Endothelial cell of umbilical vein (primary cell): Measurements from ENCODE around the gene DNAJB12. TPM values are rescaled to one million over a fixed set of nuclear protein-coding genes. Genes with fewer than 3 reads are reported as not detected.

Experiments
- BruUV-seq: library from RNA; stranded (reverse); fragments of 400-500 nt; replicated peaks from 2 replicates; lab custom pipeline; 2021; lab: Mats Ljungman, UMichigan
- CTCF ChIA-PET: fragments of 300-600, 350-600 bp; sonication (Branson Sonifier 250); formaldehyde crosslinking; loops from one replicate; lab custom pipeline; 2021; ENCODE audit warnings: antibody characterized with exemption, inconsistent platforms; lab: Charles Lee
- POLR2A ChIA-PET: fragments of 300-600, 350-600 bp; sonication (Branson Sonifier 250); formaldehyde crosslinking; loops from one replicate; lab custom pipeline; 2021; ENCODE audit warnings: antibody characterized with exemption, inconsistent platforms; lab: Charles Lee
- DNase-seq: peaks from one replicate; pipeline ENCODE4 v3.0.0-alpha.2; 2011; ENCODE audit warnings: low read depth, low spot score
- FAIRE-seq: peaks from 2 replicates; lab custom pipeline; 2011; peaks lifted over from hg19 to GRCh38; lab: Jason Lieb, UNC
- H2AFZ ChIP-seq: 2 replicates; pipeline ENCODE4 v1.6.0; 2012; ENCODE audit warnings: low read depth, low read length, control low read depth, inconsistent platforms
- H3K27ac ChIP-seq: 2 replicates; pipeline ENCODE4 v1.5.1; 2011; ENCODE audit warnings: low read depth, mild to moderate bottlenecking, control low read depth, low read length, moderate library complexity; ENCODE audit not compliant: insufficient read depth
- H3K27me3 ChIP-seq, 2 experiments: 2 replicates each; pipeline versions ENCODE4 v1.6.0 to v1.6.1; 2011; ENCODE audit warnings: low read length in 2 of 2, mixed read lengths in 1 of 2; ENCODE audit not compliant: control insufficient read depth in 2 of 2, insufficient read depth in 2 of 2
- H3K36me3 ChIP-seq, 2 experiments: 2 replicates in 1 of 2; 3 replicates in 1 of 2; pipeline ENCODE4 v1.5.1; 2011; ENCODE audit warnings: low read length in 2 of 2, mild to moderate bottlenecking in 1 of 2, moderate library complexity in 1 of 2; ENCODE audit not compliant: control insufficient read depth in 2 of 2, insufficient read depth in 2 of 2; ENCODE audit errors: extremely low read depth in 1 of 2
- H3K4me1 ChIP-seq: 3 replicates; pipeline ENCODE4 v1.5.1; 2011; ENCODE audit warnings: mild to moderate bottlenecking, low read length; ENCODE audit not compliant: control insufficient read depth, insufficient read depth; ENCODE audit errors: extremely low read depth
- H3K4me2 ChIP-seq: 2 replicates; pipeline ENCODE4 v1.6.1; 2011; ENCODE audit warnings: low read length, control low read depth, mixed read lengths; ENCODE audit not compliant: insufficient read depth
- H3K4me3 ChIP-seq, 3 experiments: fragments of 200-600 bp in 1 of 3; sonication (generic), shearing (Covaris generic) in 1 of 3; replicated peaks in 1 of 3; 2 replicates each; pipeline ENCODE4 v1.5.1; 2011 to 2016; ENCODE audit warnings: control low read depth in 3 of 3, low read length in 3 of 3, mild to moderate bottlenecking in 2 of 3, inconsistent platforms in 1 of 3, low read depth in 1 of 3, moderate library complexity in 1 of 3; ENCODE audit not compliant: insufficient read depth in 1 of 3
- H3K79me2 ChIP-seq: 2 replicates; pipeline ENCODE4 v1.6.0; 2012; ENCODE audit warnings: low read length, inconsistent platforms; ENCODE audit not compliant: control insufficient read depth, insufficient read depth
- H3K9ac ChIP-seq: replicated peaks from 2 replicates; pipeline ENCODE3; 2011; ENCODE audit warnings: low read length, control low read depth; ENCODE audit not compliant: insufficient read depth; ENCODE audit errors: extremely low read depth
- H3K9me1 ChIP-seq: replicated peaks from 3 replicates; pipeline ENCODE4 v1.6.0; 2011; ENCODE audit warnings: mild to moderate bottlenecking, low read length; ENCODE audit not compliant: control insufficient read depth, insufficient read depth; ENCODE audit errors: extremely low read depth
- H3K9me3 ChIP-seq: replicated peaks from 2 replicates; pipeline ENCODE4 v1.5.1; 2012; ENCODE audit warnings: low read length, inconsistent platforms; ENCODE audit not compliant: control insufficient read depth, insufficient read depth
- H4K20me1 ChIP-seq: replicated peaks from 2 replicates; pipeline ENCODE3; 2011; ENCODE audit warnings: mild to moderate bottlenecking, low read length; ENCODE audit not compliant: control insufficient read depth, insufficient read depth; ENCODE audit errors: extremely low read depth
- FOS ChIP-seq: IDR thresholded peaks from 2 replicates; pipeline ENCODE4 v1.6.1; 2011; ENCODE audit warnings: mild to moderate bottlenecking, low read length, moderate library complexity, borderline replicate concordance; ENCODE audit not compliant: insufficient read depth
- JUN ChIP-seq: IDR thresholded peaks from 2 replicates; pipeline ENCODE4 v1.6.1; 2011; ENCODE audit warnings: borderline replicate concordance, low read depth; ENCODE audit not compliant: insufficient read length, insufficient read depth
- MYC ChIP-seq: IDR thresholded peaks from one replicate; pipeline ENCODE4 v1.6.1; 2011; ENCODE audit warnings: mild to moderate bottlenecking, low read depth, low read length
- POLR2A ChIP-seq: IDR thresholded peaks from 2 replicates; pipeline ENCODE4 v1.6.1; 2012; ENCODE audit warnings: low read depth, mild to moderate bottlenecking, control low read depth, low read length
- POLR2AphosphoS5 ChIP-seq: IDR thresholded peaks from 2 replicates; pipeline ENCODE4 v1.6.1; 2012; ENCODE audit warnings: low read depth, mild to moderate bottlenecking, control low read depth, low read length, moderate library complexity; ENCODE audit not compliant: insufficient read depth
- dilution Hi-C: fragments of 300-500 bp; cut with MboI; formaldehyde crosslinking; loops from one replicate; pipeline ENCODE4 v1.15.0; 2019; ENCODE audit warnings: low sequenced_read_pairs; ENCODE audit not compliant: extremely low pct_ligation_motif_present
- intact Hi-C: fragments of 100-400 bp; cut with micrococcal nuclease; formaldehyde crosslinking; loops from one replicate; pipeline ENCODE4 v1.10.0; 2022
- polyA plus RNA-seq, 4 experiments: library from polyadenylated mRNA; depleted of rRNA in 3 of 4; stranded (reverse) in 3 of 4; unstranded in 1 of 4; fragments of >200 nt; gene quantifications; 2 replicates each; pipeline versions ENCODE4 v1.2.1 to v1.2.3, GENCODE V29; 2011 to 2012; ENCODE audit warnings: missing spikeins in 1 of 4
- total RNA-seq: library from RNA; stranded (reverse); gene quantifications from 2 replicates; pipeline ENCODE4 v1.2.3, GENCODE V29; 2021
- TF ChIP-seq, protein P1 (sequence below), 2 donors: IDR thresholded peaks; 1 replicate in 1 of 2; 2 replicates in 1 of 2; pipeline ENCODE4 v1.5.1; 2011; ENCODE audit warnings: low read length in 2 of 2, mild to moderate bottlenecking in 2 of 2, moderate library complexity in 2 of 2, control low read depth in 1 of 2, inconsistent platforms in 1 of 2, low read depth in 1 of 2; ENCODE audit not compliant: insufficient read depth in 1 of 2; ENCODE audit errors: extremely low read depth in 1 of 2

DNAJB12 gene
- total and polyA plus RNA-seq, 2 donors (not counting 3 experiments of a cell fraction or from before 2014, with no cell fraction given): 27.2 to 44.2 TPM

DNA sequence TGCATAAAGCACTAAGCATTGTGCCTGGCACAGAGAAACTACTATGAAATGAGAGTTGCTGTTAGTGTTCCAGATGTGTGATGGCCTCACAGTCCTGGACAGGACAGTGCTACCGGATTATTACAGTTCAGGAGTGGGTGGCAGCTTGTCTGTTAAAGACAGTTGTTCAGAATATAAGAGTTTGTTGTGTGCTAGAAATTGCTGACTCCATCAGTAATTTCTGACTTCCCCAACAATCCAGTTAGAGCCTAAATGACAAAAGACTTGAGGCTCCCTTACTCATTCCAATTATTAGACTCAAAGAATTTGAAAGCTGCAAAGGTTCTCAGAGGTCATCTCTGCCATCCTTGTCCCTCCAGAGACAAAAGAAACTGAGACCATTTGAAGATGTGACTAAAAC lies 34.3 kb upstream of the DNAJB12 start:
- no peaks in the 10 kb centered on the region for H3K4me1 ChIP-seq
- dilution Hi-C loops: no loop called here
- ChIA-PET CTCF (interaction anchor here (1.1 to 1.3 kb wide), 2 partner anchors 10 to 16 kb away, joined by 3 to 4 read pairs; no protein-coding TSS in a partner anchor), POLR2A (no interaction called here)
- H3K27ac ChIP-seq: no peak overlapping the region
- TF ChIP-seq POLR2AphosphoS5 (no peak), MYC (no peak), POLR2A (no peak)
- TF ChIP-seq, protein P1, sequence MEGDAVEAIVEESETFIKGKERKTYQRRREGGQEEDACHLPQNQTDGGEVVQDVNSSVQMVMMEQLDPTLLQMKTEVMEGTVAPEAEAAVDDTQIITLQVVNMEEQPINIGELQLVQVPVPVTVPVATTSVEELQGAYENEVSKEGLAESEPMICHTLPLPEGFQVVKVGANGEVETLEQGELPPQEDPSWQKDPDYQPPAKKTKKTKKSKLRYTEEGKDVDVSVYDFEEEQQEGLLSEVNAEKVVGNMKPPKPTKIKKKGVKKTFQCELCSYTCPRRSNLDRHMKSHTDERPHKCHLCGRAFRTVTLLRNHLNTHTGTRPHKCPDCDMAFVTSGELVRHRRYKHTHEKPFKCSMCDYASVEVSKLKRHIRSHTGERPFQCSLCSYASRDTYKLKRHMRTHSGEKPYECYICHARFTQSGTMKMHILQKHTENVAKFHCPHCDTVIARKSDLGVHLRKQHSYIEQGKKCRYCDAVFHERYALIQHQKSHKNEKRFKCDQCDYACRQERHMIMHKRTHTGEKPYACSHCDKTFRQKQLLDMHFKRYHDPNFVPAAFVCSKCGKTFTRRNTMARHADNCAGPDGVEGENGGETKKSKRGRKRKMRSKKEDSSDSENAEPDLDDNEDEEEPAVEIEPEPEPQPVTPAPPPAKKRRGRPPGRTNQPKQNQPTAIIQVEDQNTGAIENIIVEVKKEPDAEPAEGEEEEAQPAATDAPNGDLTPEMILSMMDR (IDR thresholded peaks at IDR 0.05; ENCODE audit: extremely low read depth in 1 of 2, insufficient read depth in 1 of 2, low read depth in 1 of 2, low read length in 2 of 2): no peak
- H3K36me3 ChIP-seq: no peaks in the 10 kb centered on the region
- BruUV-seq: no TSS peak
- H3K4me3 ChIP-seq: no peak overlapping the region
- no peak overlapping the region for H2AFZ ChIP-seq
- H3K9ac ChIP-seq: no peak overlapping the region
- no peaks in the 10 kb centered on the region for H3K79me2 ChIP-seq
- DNase-seq (no peak), FAIRE-seq (no peak)
- H3K9me1 ChIP-seq: no peaks in the 10 kb centered on the region
- H3K27me3 ChIP-seq: no peaks in the 10 kb centered on the region
- no peaks in the 10 kb centered on the region for H3K9me3 ChIP-seq
- H3K4me2 ChIP-seq: no peak overlapping the region
- no peaks in the 10 kb centered on the region for H4K20me1 ChIP-seq
- intact Hi-C loops: no loop called here

DNA sequence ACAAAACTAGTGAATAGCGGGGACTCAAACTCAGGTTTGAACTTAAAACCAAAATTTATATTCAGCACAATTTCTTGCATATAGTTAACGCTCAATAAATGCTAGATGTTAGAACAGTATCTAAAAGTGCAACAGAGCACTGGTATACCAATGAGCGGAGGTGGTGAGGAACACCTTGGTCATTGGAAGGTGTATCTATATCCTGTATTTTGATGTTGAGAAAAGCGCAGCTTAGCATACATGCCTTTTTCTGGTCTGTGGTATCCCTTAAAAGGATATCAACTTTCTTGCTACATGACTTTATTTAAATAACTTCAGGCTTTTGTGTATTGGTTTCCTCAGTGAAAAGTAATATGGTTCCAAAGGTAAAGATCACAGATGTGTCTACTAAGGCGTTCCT lies 33.3 kb upstream of the DNAJB12 start:
- H2AFZ ChIP-seq: no peak overlapping the region
- H3K27me3 ChIP-seq: no peaks in the 10 kb centered on the region
- H3K36me3 ChIP-seq: no peaks in the 10 kb centered on the region
- no peak for FAIRE-seq
- no peak overlapping the region for H3K4me2 ChIP-seq
- no peaks in the 10 kb centered on the region for H4K20me1 ChIP-seq
- no peak overlapping the region for H3K9ac ChIP-seq
- no peak for TF ChIP-seq POLR2A
- no peak for TF ChIP-seq FOS
- TF ChIP-seq MYC: no peak
- no peak for TF ChIP-seq JUN
- dilution Hi-C loops (no loop called here), intact Hi-C loops (no loop called here)
- H3K79me2 ChIP-seq: no peaks in the 10 kb centered on the region
- POLR2A ChIA-PET: no interaction called here
- H3K9me1 ChIP-seq: no peaks in the 10 kb centered on the region
- no peak overlapping the region for H3K27ac ChIP-seq
- CTCF ChIA-PET: interaction anchor here (0.6 to 1.1 kb wide), 2 partner anchors 15 to 479 kb away, joined by 3 read pairs; no protein-coding TSS in a partner anchor
- no peaks in the 10 kb centered on the region for H3K9me3 ChIP-seq
- no peak overlapping the region for H3K4me3 ChIP-seq
- no peaks in the 10 kb centered on the region for H3K4me1 ChIP-seq
- BruUV-seq: no TSS peak
- DNase-seq: no peak
